Endodermal cell (in vitro differentiated cells): ENCODE results near the gene MEF2B. TPM values are rescaled to one million over a fixed set of nuclear protein-coding genes. Genes with fewer than 3 reads are reported as not detected.

Experiments used
- DNase-seq: peaks from one replicate; pipeline ENCODE4 v3.0.0-alpha.2; 2017
- H3K27ac ChIP-seq: 2 replicates; pipeline ENCODE4 v1.5.1; 2013; ENCODE audit warnings: mild to moderate bottlenecking, low read depth, low read length, moderate library complexity
- H3K27me3 ChIP-seq: 2 replicates; pipeline ENCODE4 v1.6.1; 2013; ENCODE audit warnings: mild to moderate bottlenecking, low read length, moderate library complexity; ENCODE audit not compliant: insufficient read depth, control insufficient read depth, poor library complexity, severe bottlenecking
- H3K36me3 ChIP-seq: 2 replicates; pipeline ENCODE4 v1.7.0; 2013; ENCODE audit warnings: mild to moderate bottlenecking, low read length, moderate library complexity; ENCODE audit not compliant: control insufficient read depth, insufficient read depth
- H3K4me1 ChIP-seq: one replicate; pipeline ENCODE4 v1.7.0; 2013; ENCODE audit warnings: low read length; ENCODE audit not compliant: control insufficient read depth, insufficient read depth
- H3K4me3 ChIP-seq: 2 replicates; pipeline ENCODE4 v1.5.1; 2013; ENCODE audit warnings: mild to moderate bottlenecking, low read length, moderate library complexity
- H3K9ac ChIP-seq: 2 replicates; pipeline ENCODE4 v1.6.1; 2013; ENCODE audit warnings: mild to moderate bottlenecking, low read length, moderate library complexity; ENCODE audit not compliant: poor library complexity, severe bottlenecking; ENCODE audit errors: extremely low read depth
- H3K9me3 ChIP-seq: 2 replicates; pipeline ENCODE4 v1.6.1; 2013; ENCODE audit warnings: mild to moderate bottlenecking, low read length, moderate library complexity; ENCODE audit not compliant: control insufficient read depth
- H3K27ac Mint-ChIP-seq: 2 replicates; pipeline ENCODE4 v1.8.0; 2020; ENCODE audit warnings: mixed read lengths
- H3K27me3 Mint-ChIP-seq: 2 replicates; pipeline ENCODE4 v1.8.0; 2021; ENCODE audit warnings: mild to moderate bottlenecking, mixed read lengths; ENCODE audit not compliant: insufficient read depth
- H3K36me3 Mint-ChIP-seq: 2 replicates; pipeline ENCODE4 v1.8.0; 2020; ENCODE audit warnings: low read depth, mixed read lengths
- H3K4me1 Mint-ChIP-seq: 2 replicates; pipeline ENCODE4 v1.8.0; 2020; ENCODE audit warnings: mixed read lengths
- H3K4me3 Mint-ChIP-seq: 2 replicates; pipeline ENCODE4 v1.8.0; 2020; ENCODE audit warnings: mild to moderate bottlenecking, moderate library complexity, mixed read lengths
- H3K9me3 Mint-ChIP-seq: 2 replicates; pipeline ENCODE4 v1.8.0; 2020; ENCODE audit warnings: mild to moderate bottlenecking, mixed read lengths
- WGBS, 2 experiments: methylation state at CpG; one replicate each; pipeline versions ENCODE4 v1.1.5 to v1.1.7; 2013; ENCODE audit warnings: missing lambda C conversion rate in 2 of 2, mixed read lengths in 1 of 2; ENCODE audit not compliant: insufficient coverage in 1 of 2, insufficient read length in 1 of 2; 5-methylcytosine and 5-hydroxymethylcytosine counted together
- total RNA-seq, 2 donors: library from RNA; stranded (reverse); fragmentation: NEBNext Ultra II Directional in 1 of 2; extraction: Animal tissue kit (Norgen Biotek cat#: 25700) in 1 of 2; gene quantifications; 2 replicates in 1 of 2; 3 replicates in 1 of 2; pipeline ENCODE4 v1.2.1, GENCODE V29; 2021
- TF ChIP-seq, protein P1 (sequence below): fragments of 200-600 bp; sonication (generic); conservative IDR thresholded peaks from 2 replicates; pipeline ENCODE4 v1.5.0; 2021; ENCODE audit warnings: antibody characterized with exemption, mild to moderate bottlenecking

Gene MEF2B
- total RNA-seq, 2 donors from 2014 or later: 1.2 to 1.6 TPM

DNA sequence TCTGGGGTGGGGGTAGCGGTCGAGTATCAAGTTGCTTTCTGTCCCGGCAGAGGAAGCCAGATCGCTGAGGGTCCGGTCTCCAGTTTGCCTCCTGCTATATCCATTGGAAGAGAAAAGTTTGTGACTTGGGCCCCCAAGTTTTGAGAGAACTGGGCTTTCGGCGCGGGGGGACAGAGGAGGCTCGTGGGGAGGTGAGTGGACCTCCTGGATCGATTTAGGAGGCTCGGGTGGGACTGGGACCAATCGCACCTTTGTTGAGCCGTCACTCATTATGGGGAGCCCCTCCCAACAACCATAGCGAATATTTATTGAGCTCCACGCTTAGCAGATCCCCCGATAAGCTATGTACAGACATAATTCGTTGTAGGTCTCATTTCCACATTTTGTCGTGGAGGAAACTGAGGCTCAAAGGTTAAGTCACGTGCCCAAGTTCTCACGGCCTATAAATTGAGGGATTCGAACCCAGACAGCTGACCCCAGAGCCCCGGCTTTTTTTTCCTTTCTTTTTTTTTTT, 22.9 kb upstream of the MEF2B start:
- H3K27me3 ChIP-seq: no peaks in the 10 kb centered on the region
- no peaks in the 10 kb centered on the region for H3K27me3 Mint-ChIP-seq
- peak overlapping the region; percentile 96 for H3K4me3 Mint-ChIP-seq
- WGBS, 2 experiments: 7 to 11% methylated on average over 19 to 22 of the region's 22 CpGs
- peak overlapping the region; percentile 92 for H3K27ac Mint-ChIP-seq
- H3K36me3 ChIP-seq: peaks cover 8% of the 10 kb centered on the region
- H3K36me3 Mint-ChIP-seq: peaks cover 27% of the 10 kb centered on the region
- DNase-seq: no peak
- H3K27ac ChIP-seq: peak overlapping the region; percentile 44
- H3K9me3 ChIP-seq: no peaks in the 10 kb centered on the region
- peak overlapping the region; percentile 99 for H3K4me3 ChIP-seq
- H3K9me3 Mint-ChIP-seq: no peaks in the 10 kb centered on the region
- H3K4me1 Mint-ChIP-seq: peaks cover 8% of the 10 kb centered on the region
- TF ChIP-seq, protein P1, sequence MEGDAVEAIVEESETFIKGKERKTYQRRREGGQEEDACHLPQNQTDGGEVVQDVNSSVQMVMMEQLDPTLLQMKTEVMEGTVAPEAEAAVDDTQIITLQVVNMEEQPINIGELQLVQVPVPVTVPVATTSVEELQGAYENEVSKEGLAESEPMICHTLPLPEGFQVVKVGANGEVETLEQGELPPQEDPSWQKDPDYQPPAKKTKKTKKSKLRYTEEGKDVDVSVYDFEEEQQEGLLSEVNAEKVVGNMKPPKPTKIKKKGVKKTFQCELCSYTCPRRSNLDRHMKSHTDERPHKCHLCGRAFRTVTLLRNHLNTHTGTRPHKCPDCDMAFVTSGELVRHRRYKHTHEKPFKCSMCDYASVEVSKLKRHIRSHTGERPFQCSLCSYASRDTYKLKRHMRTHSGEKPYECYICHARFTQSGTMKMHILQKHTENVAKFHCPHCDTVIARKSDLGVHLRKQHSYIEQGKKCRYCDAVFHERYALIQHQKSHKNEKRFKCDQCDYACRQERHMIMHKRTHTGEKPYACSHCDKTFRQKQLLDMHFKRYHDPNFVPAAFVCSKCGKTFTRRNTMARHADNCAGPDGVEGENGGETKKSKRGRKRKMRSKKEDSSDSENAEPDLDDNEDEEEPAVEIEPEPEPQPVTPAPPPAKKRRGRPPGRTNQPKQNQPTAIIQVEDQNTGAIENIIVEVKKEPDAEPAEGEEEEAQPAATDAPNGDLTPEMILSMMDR: no peak
- H3K9ac ChIP-seq: peak overlapping the region; percentile 91
- no peaks in the 10 kb centered on the region for H3K4me1 ChIP-seq

DNA sequence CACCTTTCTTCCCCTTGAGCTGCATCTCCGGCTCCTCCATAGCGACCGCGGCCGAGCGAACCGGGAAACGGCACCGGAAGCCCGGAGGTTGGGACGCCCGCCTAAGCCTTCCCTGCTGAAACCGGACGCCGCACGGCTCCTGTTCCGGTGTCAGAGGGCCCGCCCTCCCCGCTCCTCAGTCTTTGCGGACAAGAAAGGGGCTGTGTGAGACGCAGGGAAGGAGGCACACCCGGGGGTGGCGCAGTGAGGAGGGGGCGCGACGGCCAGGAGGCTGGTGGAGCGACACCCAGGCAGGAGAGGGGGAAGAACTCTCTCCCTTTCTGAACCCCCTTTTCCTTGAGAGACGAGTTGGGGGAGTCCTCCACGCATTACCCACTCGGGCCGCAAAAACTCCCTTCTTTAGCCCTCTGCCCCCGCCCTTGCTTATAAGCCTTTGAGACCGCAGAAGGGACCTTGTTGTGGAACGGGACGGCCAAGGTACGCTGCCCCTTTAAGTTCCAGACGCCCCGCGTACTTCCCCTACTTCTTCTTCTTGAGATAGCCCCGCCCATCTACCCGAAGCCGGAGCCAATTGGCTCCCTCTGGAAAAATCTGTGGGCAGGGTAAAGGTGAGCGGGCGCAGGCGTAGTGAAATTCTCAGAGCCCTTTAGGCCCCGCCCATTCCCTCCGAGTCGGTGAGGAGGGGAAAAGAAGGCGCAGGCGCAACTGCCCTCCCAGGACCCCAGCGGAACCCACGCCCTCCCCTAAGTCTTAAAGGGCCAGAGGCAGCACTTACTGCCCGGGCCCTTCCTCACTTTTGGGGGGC, 22.2 kb upstream of the MEF2B start, which contains the start of the genes BORCS8 and RFXANK:
BORCS8 (minus strand) TSS at position 75 of the 805 bp plus-strand sequence; CDS start at position 40, 35 bp downstream.
RFXANK (plus strand) TSS at position 181 of the 805 bp plus-strand sequence. CDS start 1,689 bp downstream, outside the sequence.
- Mint-ChIP-seq H3K9me3 (no peaks in the 10 kb centered on the region), H3K4me3 (peak within 1 kb of the TSS; percentile 96), H3K27me3 (no peaks in the 10 kb centered on the region), H3K36me3 (peaks cover 23% of the 10 kb centered on the region), H3K4me1 (peaks cover 8% of the 10 kb centered on the region), H3K27ac (peak within 1 kb of the TSS; percentile 96)
- no peaks in the 10 kb centered on the region for H3K27me3 ChIP-seq
- no peaks in the 10 kb centered on the region for H3K4me1 ChIP-seq
- peak within 1 kb of the TSS; percentile 91 for H3K9ac ChIP-seq
- WGBS, 2 experiments: 0 to 1% methylated on average over 17 to 53 of the region's 53 CpGs
- peaks cover 6% of the 10 kb centered on the region for H3K36me3 ChIP-seq
- H3K27ac ChIP-seq: peak within 1 kb of the TSS; percentile 88
- DNase-seq: peak; percentile 99
- peak within 1 kb of the TSS; percentile 99 for H3K4me3 ChIP-seq
- TF ChIP-seq, protein P1: no peak
- no peaks in the 10 kb centered on the region for H3K9me3 ChIP-seq

DNA sequence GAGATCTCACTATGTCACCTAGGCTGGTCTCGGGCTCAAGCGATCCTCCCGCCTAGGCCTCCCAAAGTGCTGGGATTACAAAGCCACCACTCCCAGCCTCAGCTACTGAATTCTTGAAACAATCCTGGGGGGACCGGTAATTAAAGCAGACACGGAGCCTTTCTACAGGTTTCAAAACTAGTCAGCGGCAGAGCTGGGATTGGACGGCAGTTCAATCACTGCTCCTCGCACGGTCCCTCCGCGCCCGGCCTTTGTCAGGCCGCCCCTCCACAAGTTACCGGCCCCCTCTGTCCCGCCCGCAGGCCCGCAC, 21.7 kb upstream of the MEF2B start:
- WGBS, 2 experiments: 0 to 1% methylated on average over 12 to 17 of the region's 17 CpGs
- Mint-ChIP-seq H3K4me1 (peaks cover 8% of the 10 kb centered on the region), H3K4me3 (peak overlapping the region; percentile 96), H3K36me3 (peaks cover 19% of the 10 kb centered on the region), H3K27ac (peak overlapping the region; percentile 96), H3K27me3 (no peaks in the 10 kb centered on the region), H3K9me3 (no peaks in the 10 kb centered on the region)
- Histone ChIP-seq H3K4me1 (no peaks in the 10 kb centered on the region), H3K27me3 (no peaks in the 10 kb centered on the region), H3K27ac (peak overlapping the region; percentile 88), H3K4me3 (peak overlapping the region; percentile 99), H3K9me3 (no peaks in the 10 kb centered on the region), H3K36me3 (peaks cover under 1% of the 10 kb centered on the region), H3K9ac (peak overlapping the region; percentile 91)
- TF ChIP-seq, protein P1: no peak
- no peak for DNase-seq
